Ishikawa (cell line): ENCODE data around the gene ATL1.

Experiments used
- CEBPB ChIP-seq: IDR thresholded peaks from 2 replicates; pipeline ENCODE4 v1.6.1; 2012
- CREB1 ChIP-seq: IDR thresholded peaks from 2 replicates; pipeline ENCODE4 v1.6.1; 2012; ENCODE audit warnings: low read depth
- EGR1 ChIP-seq: IDR thresholded peaks from 2 replicates; pipeline ENCODE4 v1.6.1; 2012
- EP300 ChIP-seq: IDR thresholded peaks from 2 replicates; pipeline ENCODE4 v1.6.1; 2012; ENCODE audit warnings: borderline replicate concordance
- FOXM1 ChIP-seq: IDR thresholded peaks from 2 replicates; pipeline ENCODE4 v1.6.1; 2012; ENCODE audit warnings: low read depth, borderline replicate concordance
- MAX ChIP-seq: IDR thresholded peaks from 2 replicates; pipeline ENCODE4 v1.6.1; 2012
- NFIC ChIP-seq: IDR thresholded peaks from 2 replicates; pipeline ENCODE4 v1.6.1; 2012
- RAD21 ChIP-seq: IDR thresholded peaks from 2 replicates; pipeline ENCODE4 v1.6.1; 2012; ENCODE audit warnings: low read depth
- TAF1 ChIP-seq: IDR thresholded peaks from 2 replicates; pipeline ENCODE4 v1.6.1; 2012; ENCODE audit warnings: low read depth, mild to moderate bottlenecking
- TCF12 ChIP-seq: IDR thresholded peaks from 2 replicates; pipeline ENCODE4 v1.6.1; 2012; ENCODE audit warnings: low read depth
- TEAD4 ChIP-seq: IDR thresholded peaks from 2 replicates; pipeline ENCODE4 v1.6.1; 2012
- YY1 ChIP-seq: IDR thresholded peaks from 2 replicates; pipeline ENCODE4 v1.6.1; 2012; ENCODE audit warnings: low read depth
- ZBTB7A ChIP-seq: IDR thresholded peaks from 2 replicates; pipeline ENCODE4 v1.6.1; 2012; ENCODE audit warnings: low read depth
- TF ChIP-seq, protein P1 (sequence below): IDR thresholded peaks from 2 replicates; pipeline ENCODE4 v1.6.1; 2012; ENCODE audit warnings: low read depth, mild to moderate bottlenecking
- TF ChIP-seq, protein P2 (sequence below): IDR thresholded peaks from 2 replicates; pipeline ENCODE4 v1.6.1; 2012

Gene ATL1

DNA sequence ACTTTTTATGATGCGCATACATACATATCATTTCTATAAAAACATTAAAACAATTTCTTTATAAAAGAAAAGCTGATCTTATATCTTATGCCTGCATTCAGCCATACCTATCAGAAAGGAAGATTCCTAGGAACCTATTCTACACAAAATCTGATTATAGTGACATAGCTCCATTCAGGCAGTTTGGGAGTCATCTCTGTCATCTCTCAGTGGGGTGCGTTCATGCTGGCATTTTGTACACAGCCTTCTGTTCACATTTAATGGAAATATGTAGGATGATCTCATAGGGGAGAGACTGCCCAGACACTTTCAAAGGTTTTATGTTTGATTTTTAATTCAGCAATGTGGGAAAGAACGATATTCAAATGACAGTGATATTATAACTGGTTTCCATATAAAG lies 52.9 kb downstream of the ATL1 start:
- no peak for TF ChIP-seq RAD21
- no peak for TF ChIP-seq TAF1

- no peak for TF ChIP-seq TEAD4
- TF ChIP-seq FOXM1: no peak
- no peak for TF ChIP-seq TAF1
- no peak for TF ChIP-seq ZBTB7A
- TF ChIP-seq RAD21: no peak
Measured at GRCh38 chr14:50615056-50615455, 55.1 kb downstream of the ATL1 start.

GRCh38 chr14:50615552-50615951 lies 55.6 kb downstream of the ATL1 start:
- no peak for TF ChIP-seq YY1
- TF ChIP-seq EGR1: no peak
- TF ChIP-seq FOXM1: no peak
- no peak for TF ChIP-seq CREB1

DNA sequence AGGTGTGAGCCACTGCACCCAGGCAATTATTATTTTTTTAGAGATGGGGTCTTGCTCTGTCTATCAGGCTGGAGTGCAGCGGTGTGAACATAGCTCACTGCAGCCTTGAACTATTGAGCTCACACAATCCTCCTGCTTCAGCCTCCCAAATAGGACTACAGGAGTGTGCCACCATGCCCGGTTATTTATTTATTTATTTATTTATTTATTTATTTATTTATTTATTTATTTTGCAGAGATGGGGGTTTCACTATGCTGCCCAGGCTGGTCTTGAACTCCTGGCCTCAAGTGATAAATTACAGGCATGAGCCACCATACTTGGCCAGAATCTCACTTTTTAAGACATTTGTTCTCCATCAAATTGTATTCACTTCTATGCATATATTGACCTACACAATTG lies 56.3 kb downstream of the ATL1 start:
- TF ChIP-seq CREB1 (no peak), YY1 (no peak), EGR1 (no peak), NFIC (no peak), FOXM1 (no peak), TCF12 (no peak), ZBTB7A (no peak), EP300 (no peak), TEAD4 (no peak), CEBPB (no peak), TAF1 (no peak)
- TF ChIP-seq, protein P1, sequence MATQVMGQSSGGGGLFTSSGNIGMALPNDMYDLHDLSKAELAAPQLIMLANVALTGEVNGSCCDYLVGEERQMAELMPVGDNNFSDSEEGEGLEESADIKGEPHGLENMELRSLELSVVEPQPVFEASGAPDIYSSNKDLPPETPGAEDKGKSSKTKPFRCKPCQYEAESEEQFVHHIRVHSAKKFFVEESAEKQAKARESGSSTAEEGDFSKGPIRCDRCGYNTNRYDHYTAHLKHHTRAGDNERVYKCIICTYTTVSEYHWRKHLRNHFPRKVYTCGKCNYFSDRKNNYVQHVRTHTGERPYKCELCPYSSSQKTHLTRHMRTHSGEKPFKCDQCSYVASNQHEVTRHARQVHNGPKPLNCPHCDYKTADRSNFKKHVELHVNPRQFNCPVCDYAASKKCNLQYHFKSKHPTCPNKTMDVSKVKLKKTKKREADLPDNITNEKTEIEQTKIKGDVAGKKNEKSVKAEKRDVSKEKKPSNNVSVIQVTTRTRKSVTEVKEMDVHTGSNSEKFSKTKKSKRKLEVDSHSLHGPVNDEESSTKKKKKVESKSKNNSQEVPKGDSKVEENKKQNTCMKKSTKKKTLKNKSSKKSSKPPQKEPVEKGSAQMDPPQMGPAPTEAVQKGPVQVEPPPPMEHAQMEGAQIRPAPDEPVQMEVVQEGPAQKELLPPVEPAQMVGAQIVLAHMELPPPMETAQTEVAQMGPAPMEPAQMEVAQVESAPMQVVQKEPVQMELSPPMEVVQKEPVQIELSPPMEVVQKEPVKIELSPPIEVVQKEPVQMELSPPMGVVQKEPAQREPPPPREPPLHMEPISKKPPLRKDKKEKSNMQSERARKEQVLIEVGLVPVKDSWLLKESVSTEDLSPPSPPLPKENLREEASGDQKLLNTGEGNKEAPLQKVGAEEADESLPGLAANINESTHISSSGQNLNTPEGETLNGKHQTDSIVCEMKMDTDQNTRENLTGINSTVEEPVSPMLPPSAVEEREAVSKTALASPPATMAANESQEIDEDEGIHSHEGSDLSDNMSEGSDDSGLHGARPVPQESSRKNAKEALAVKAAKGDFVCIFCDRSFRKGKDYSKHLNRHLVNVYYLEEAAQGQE: no peak
- TF ChIP-seq, protein P2, sequence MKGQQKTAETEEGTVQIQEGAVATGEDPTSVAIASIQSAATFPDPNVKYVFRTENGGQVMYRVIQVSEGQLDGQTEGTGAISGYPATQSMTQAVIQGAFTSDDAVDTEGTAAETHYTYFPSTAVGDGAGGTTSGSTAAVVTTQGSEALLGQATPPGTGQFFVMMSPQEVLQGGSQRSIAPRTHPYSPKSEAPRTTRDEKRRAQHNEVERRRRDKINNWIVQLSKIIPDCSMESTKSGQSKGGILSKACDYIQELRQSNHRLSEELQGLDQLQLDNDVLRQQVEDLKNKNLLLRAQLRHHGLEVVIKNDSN: no peak

DNA sequence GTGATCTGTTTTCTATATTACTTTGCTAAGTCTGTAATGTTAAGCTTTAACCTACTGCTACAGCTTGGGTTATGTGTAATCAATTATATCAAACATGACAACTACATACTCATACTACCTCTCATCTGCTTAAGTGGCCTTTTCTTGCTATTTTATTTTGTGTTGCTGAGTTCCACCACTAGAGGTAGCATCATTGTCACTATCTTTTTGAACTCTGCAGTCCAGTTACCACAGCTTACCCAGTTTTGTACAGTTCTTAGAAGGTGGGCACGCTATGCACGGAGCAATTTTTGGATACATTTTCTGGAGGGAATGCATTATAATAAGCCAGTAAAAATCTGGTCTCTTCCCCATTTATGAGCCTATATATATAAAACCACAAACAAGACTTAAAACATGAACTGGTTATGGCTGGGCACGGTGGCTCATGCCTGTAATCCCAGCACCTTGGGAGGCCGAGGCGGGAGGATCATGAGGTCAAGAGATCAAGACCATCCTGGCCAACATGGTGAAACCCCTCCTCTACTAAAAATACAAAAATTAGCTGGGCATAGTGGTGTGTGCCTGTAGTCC lies 59.7 kb downstream of the ATL1 start:
- no peak for TF ChIP-seq MAX
- no peak for TF ChIP-seq EP300
- no peak for TF ChIP-seq TCF12
- TF ChIP-seq, protein P1: no peak
- TF ChIP-seq RAD21: peak; percentile 68
- no peak for TF ChIP-seq YY1

- no peak for TF ChIP-seq ZBTB7A
- TF ChIP-seq, protein P2: no peak
- TF ChIP-seq, protein P1: no peak
- TF ChIP-seq EGR1: no peak
- no peak for TF ChIP-seq TAF1
- TF ChIP-seq TCF12: no peak
- TF ChIP-seq TEAD4: no peak
- no peak for TF ChIP-seq NFIC
- no peak for TF ChIP-seq FOXM1
- TF ChIP-seq CREB1: no peak
- TF ChIP-seq EP300: no peak
- TF ChIP-seq CEBPB: no peak
- no peak for TF ChIP-seq YY1
- no peak for TF ChIP-seq RAD21
- no peak for TF ChIP-seq MAX
Measured at GRCh38 chr14:50620341-50620740, 60.4 kb downstream of the ATL1 start.
